Hematopoietic multipotent progenitor cell treated with erythropoietin and hydrocortisone succinate and interleukin-3 and kit ligand, for 17 days (in vitro differentiated cells): ENCODE data around the gene SBK2.
"Not testable (repeated sequence)": the region's sequence is repeated elsewhere in the genome, so short reads cannot be mapped to it uniquely, and the experiment has no call there.

Experiments used
- DNase-seq: peaks from one replicate; pipeline ENCODE4 v3.0.0-alpha.2; 2015; ENCODE audit warnings: low spot score

Gene SBK2

GRCh38 chr19:55500368-55500952 is 36.5 kb downstream of the SBK2 start:
- no peak for DNase-seq

GRCh38 chr19:55498246-55498840 is 38.6 kb downstream of the SBK2 start:
- no peak for DNase-seq

- DNase-seq: no peak
Observed at GRCh38 chr19:55497763-55498162, 39.2 kb downstream of the SBK2 start.

- not testable (repeated sequence) for DNase-seq
Observed at GRCh38 chr19:55496820-55497219, 40.1 kb downstream of the SBK2 start.

- DNase-seq: no peak
Observed at GRCh38 chr19:55495646-55496349, 41.1 kb downstream of the SBK2 start.

GRCh38 chr19:55494172-55494761 is 42.7 kb downstream of the SBK2 start:
- no peak for DNase-seq

- no peak for DNase-seq
Observed at GRCh38 chr19:55493645-55494171, 43.2 kb downstream of the SBK2 start.

GRCh38 chr19:55493052-55493644 is 43.8 kb downstream of the SBK2 start:
- DNase-seq: no peak

- no peak for DNase-seq
Observed at GRCh38 chr19:55492362-55492944, 44.5 kb downstream of the SBK2 start.

- DNase-seq: no peak
Observed at GRCh38 chr19:55491546-55492360, 45.2 kb downstream of the SBK2 start.

GRCh38 chr19:55490478-55491432 is 46.2 kb downstream of the SBK2 start:
- DNase-seq: no peak

- DNase-seq: no peak
Observed at GRCh38 chr19:55489711-55490477, 47.0 kb downstream of the SBK2 start.

GRCh38 chr19:55488986-55489710 is 47.8 kb downstream of the SBK2 start:
- no peak for DNase-seq

- DNase-seq: no peak
Observed at GRCh38 chr19:55487924-55488687, 48.8 kb downstream of the SBK2 start, which contains the start of gene SSC5D. Gene SSC5D (plus strand): TSS chr19:55488436. CDS start chr19:55488590, 154 bp downstream.

- no peak for DNase-seq
Observed at GRCh38 chr19:55486971-55487923, 49.7 kb downstream of the SBK2 start.
